Right lobe of liver (tissue), 4 donors: ENCODE data around the gene LUC7L2.

ENCODE experiments used
- CTCF ChIP-seq, 4 donors: fragments of 200-600 bp in 3 of 4; fragments of 450-650 bp in 1 of 4; IDR thresholded peaks; one replicate each; pipeline versions ENCODE4 v1.5.1 to v1.8.0; 2016 to 2022; ENCODE audit warnings: antibody characterized with exemption in 4 of 4, mild to moderate bottlenecking in 2 of 4
- POLR2A ChIP-seq: fragments of 450-650 bp; IDR thresholded peaks from one replicate; pipeline ENCODE4 v1.6.1; 2017; ENCODE audit warnings: antibody characterized with exemption, mild to moderate bottlenecking
- donor health status: DM: no; HTN: no; CAD: no.
- donor health status: DM: no; HTN: no; CAD: no.
- donor health status: DM: no; HTN: yes; CAD: no.

- TF ChIP-seq CTCF (IDR thresholded peaks at IDR 0.05) (no peak), POLR2A (no peak)
Observed at GRCh38 chr7:139422126-139422525, 62.4 kb downstream of the LUC7L2 start.
